Progenitor cell of endocrine pancreas (in vitro differentiated cells): Measurements from ENCODE around the gene TTLL11. TPM values are rescaled to one million over a fixed set of nuclear protein-coding genes. Genes with fewer than 3 reads are reported as not detected.
"Not testable (repeated sequence)": the region's sequence is repeated elsewhere in the genome, so short reads cannot be mapped to it uniquely, and the experiment has no call there.

Experiments used
- DNase-seq: peaks from one replicate; pipeline ENCODE4 v3.0.0; 2021; ENCODE audit warnings: low spot score; ENCODE audit not compliant: unreplicated experiment
- H3K27ac Mint-ChIP-seq: 2 replicates; pipeline ENCODE4 v1.8.0; 2021; ENCODE audit warnings: mild to moderate bottlenecking, moderate library complexity, mixed read lengths
- H3K27me3 Mint-ChIP-seq: 2 replicates; pipeline ENCODE4 v1.8.0; 2021; ENCODE audit warnings: mixed read lengths
- H3K36me3 Mint-ChIP-seq: 2 replicates; pipeline ENCODE4 v1.8.0; 2022; ENCODE audit warnings: mixed read lengths; ENCODE audit not compliant: insufficient read depth
- H3K4me1 Mint-ChIP-seq: 2 replicates; pipeline ENCODE4 v1.8.0; 2021; ENCODE audit warnings: low read depth, mixed read lengths
- H3K4me3 Mint-ChIP-seq: 2 replicates; pipeline ENCODE4 v1.8.0; 2021; ENCODE audit warnings: low read depth, mild to moderate bottlenecking, moderate library complexity, mixed read lengths
- H3K9me3 Mint-ChIP-seq: 2 replicates; pipeline ENCODE4 v1.8.0; 2021; ENCODE audit warnings: low read depth, mixed read lengths
- total RNA-seq: library from RNA; stranded (reverse); gene quantifications from 2 replicates; pipeline ENCODE4 v1.2.1, GENCODE V29; 2021
- TF ChIP-seq, protein P1 (sequence below): fragments of 200-600 bp; sonication (generic); IDR thresholded peaks from one replicate; pipeline ENCODE4 v1.5.0; 2021; ENCODE audit warnings: antibody characterized with exemption, mild to moderate bottlenecking; ENCODE audit not compliant: unreplicated experiment

Gene TTLL11
- total RNA-seq, 1 donor from 2014 or later, result 5.3 TPM

DNA sequence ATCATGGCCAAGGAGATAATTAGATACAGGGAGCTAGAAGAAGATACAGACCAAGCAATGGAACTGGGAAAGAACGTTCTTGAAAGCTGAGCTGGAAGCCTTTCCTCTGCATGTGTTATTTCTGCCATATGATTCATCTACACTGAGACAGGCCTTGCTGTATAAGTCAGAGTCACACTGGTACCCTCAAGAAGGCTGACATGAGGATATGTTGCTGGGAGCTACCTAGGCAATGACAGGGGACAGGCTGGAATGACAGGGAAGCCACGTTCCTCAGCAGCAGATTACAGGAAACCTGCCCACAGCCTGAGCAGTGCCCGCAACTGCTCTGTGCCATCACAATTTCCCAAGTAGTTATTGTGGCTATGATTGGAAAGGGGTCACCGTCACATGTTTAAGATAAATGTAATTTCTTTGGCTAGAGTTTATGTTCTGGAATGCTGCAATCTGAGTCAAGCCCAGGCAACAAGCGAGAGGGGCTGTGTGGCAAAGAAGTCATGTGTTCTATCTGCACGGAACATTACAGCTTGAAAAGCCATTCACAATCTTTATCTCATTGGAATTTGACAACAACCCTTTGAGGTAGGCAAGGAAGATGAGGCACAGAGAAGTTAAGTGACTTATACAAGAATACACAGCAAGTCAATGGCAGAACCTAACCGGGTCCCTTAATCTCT, 108.2 kb downstream of the TTLL11 start:
- no peak overlapping the region for H3K27ac Mint-ChIP-seq
- H3K4me3 Mint-ChIP-seq, result no peak overlapping the region
- peaks cover 12% of the 10 kb centered on the region for H3K27me3 Mint-ChIP-seq
- H3K36me3 Mint-ChIP-seq, result peaks cover 5% of the 10 kb centered on the region
- DNase-seq, result no peak
- peaks cover 9% of the 10 kb centered on the region for H3K9me3 Mint-ChIP-seq
- TF ChIP-seq, protein P1, sequence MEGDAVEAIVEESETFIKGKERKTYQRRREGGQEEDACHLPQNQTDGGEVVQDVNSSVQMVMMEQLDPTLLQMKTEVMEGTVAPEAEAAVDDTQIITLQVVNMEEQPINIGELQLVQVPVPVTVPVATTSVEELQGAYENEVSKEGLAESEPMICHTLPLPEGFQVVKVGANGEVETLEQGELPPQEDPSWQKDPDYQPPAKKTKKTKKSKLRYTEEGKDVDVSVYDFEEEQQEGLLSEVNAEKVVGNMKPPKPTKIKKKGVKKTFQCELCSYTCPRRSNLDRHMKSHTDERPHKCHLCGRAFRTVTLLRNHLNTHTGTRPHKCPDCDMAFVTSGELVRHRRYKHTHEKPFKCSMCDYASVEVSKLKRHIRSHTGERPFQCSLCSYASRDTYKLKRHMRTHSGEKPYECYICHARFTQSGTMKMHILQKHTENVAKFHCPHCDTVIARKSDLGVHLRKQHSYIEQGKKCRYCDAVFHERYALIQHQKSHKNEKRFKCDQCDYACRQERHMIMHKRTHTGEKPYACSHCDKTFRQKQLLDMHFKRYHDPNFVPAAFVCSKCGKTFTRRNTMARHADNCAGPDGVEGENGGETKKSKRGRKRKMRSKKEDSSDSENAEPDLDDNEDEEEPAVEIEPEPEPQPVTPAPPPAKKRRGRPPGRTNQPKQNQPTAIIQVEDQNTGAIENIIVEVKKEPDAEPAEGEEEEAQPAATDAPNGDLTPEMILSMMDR, result no peak
- no peaks in the 10 kb centered on the region for H3K4me1 Mint-ChIP-seq

DNA sequence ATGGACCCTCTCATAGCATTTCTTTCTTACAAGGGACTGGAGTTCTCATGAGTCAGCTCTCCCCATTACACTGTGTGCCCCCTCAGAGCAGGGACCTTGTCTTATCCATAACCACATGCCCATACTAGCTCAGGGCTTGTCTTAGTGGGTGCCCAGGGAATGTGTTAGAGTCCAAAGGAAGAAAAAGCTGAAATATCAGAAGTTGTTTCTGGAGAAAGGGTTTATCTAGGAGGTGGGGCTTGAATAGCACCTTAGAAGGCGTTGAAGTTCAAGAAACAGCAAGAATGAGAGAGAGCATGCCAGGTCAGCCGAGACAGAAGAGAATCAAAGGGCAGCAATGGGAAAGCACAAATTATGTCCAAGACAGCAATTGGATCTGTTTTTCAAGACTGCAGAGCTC, 109.4 kb downstream of the TTLL11 start:
- no peak overlapping the region for H3K4me3 Mint-ChIP-seq
- H3K36me3 Mint-ChIP-seq, result peaks cover 5% of the 10 kb centered on the region
- peaks cover 9% of the 10 kb centered on the region for H3K27me3 Mint-ChIP-seq

DNA sequence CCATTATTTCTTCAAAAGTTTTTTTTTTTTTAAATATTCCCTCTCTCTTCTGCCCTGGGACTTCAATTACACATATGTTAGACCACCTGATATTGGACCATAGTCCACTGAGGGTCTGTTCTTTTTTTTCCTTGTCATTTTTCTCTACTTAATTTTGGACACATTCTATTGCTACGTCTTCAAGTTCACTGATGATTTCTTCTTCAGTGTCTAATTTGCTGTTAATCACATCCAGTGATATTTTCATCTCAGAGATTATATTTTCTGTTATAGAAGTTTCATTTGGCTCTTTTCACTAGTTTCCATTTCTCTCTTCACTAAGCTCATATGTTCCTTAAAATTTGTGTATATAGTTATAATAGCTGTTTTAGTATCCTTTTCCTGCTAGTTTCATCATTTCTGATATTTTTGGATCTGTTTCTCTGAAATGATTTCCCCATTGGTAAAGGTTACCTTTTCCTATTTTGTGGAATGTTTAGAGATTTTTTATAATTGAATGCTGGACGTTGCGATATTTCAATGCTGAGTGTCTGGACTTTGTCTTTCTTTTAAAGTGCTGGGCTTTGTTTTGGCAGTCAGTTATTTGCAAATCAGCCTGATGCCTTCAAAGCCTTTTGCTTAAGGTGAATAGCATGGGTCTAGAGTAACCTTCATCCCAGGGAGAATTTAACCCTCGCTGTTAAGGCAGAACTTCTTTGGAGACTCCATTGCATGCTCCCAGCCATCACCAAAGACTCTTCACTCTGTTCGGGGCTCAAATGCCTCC, 111.8 kb downstream of the TTLL11 start:
- peaks cover 9% of the 10 kb centered on the region for H3K9me3 Mint-ChIP-seq
- no peak overlapping the region for H3K27ac Mint-ChIP-seq
- peaks cover 4% of the 10 kb centered on the region for H3K4me1 Mint-ChIP-seq
- no peak for DNase-seq
- no peaks in the 10 kb centered on the region for H3K27me3 Mint-ChIP-seq
- no peak overlapping the region for H3K4me3 Mint-ChIP-seq
- H3K36me3 Mint-ChIP-seq, result peaks cover 5% of the 10 kb centered on the region
- TF ChIP-seq, protein P1, result no peak

More for the DNA sequence above, 109.4 kb downstream of the TTLL11 start:
- H3K27ac Mint-ChIP-seq, result no peak overlapping the region
- TF ChIP-seq, protein P1, result no peak
- peaks cover 9% of the 10 kb centered on the region for H3K9me3 Mint-ChIP-seq
- DNase-seq, result no peak
- peaks cover 3% of the 10 kb centered on the region for H3K4me1 Mint-ChIP-seq

DNA sequence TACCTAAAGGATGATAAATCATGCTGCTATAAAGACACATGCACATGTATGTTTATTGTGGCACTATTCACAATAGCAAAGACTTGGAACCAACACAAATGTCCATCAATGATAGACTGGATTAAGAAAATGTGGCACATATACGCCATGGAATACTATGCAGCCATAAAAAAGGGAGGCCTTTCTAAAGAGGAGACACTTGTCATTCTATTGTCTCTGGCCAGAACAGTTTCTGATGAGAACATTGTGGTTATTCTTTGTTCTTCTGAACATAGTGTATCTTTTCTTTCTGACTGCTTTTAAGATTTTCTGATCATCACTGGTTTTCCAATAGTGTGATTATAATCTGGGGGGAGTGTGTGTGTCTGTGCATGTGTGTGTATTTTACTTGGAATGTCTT, 112.4 kb downstream of the TTLL11 start:
- not testable (repeated sequence) for H3K36me3 Mint-ChIP-seq, H3K27me3 Mint-ChIP-seq, H3K4me3 Mint-ChIP-seq, H3K27ac Mint-ChIP-seq, H3K9me3 Mint-ChIP-seq, DNase-seq
- peaks cover 10% of the 10 kb centered on the region for H3K4me1 Mint-ChIP-seq

DNA sequence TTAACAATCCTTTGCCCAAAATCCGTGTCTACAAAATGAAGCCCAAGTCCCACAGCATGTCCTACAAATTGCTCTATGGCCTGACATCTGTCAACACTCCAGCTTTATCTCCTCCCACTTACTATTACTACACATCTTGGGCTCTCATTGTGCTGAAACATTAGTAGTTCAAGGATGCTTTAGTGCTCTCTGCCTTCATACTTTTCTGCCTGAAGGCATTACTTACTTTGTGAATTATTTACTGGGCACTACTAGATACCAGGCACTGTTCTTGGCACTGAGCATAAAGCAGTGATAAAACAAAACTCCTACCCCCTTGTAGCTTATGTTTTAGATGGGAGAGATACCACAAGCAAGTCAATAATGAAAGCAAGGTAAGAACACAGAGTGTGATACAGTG, 113.4 kb downstream of the TTLL11 start:
- peaks cover 16% of the 10 kb centered on the region for H3K4me1 Mint-ChIP-seq
- TF ChIP-seq, protein P1, result no peak

DNA sequence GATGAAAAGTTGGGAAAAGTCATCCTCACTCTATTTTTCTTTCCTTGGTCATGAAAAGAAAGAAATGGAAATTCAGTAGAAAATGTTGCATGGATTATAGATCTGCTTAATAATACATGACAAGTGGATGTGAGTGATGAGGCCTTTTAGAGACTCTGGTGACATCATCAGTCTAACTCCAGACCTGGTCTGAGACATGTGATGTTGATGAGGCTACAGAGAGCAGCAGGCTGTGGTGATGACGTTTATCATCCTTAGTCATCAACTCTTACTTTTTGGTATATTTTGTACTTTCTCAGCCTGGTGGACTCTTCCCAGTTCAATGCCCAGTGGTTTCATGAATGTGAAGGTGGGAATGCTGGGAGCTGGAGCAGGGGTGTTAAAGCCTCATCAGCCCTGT, 116.4 kb downstream of the TTLL11 start:
- Mint-ChIP-seq H3K27me3 (no peaks in the 10 kb centered on the region), H3K4me3 (no peak overlapping the region), H3K27ac (no peak overlapping the region)

More for the DNA sequence above, 113.4 kb downstream of the TTLL11 start:
- H3K27ac Mint-ChIP-seq, result peak overlapping the region; percentile 33
- H3K27me3 Mint-ChIP-seq, result no peaks in the 10 kb centered on the region
- DNase-seq, result no peak
- peaks cover 5% of the 10 kb centered on the region for H3K36me3 Mint-ChIP-seq
- peaks cover 9% of the 10 kb centered on the region for H3K9me3 Mint-ChIP-seq
- no peak overlapping the region for H3K4me3 Mint-ChIP-seq

More for the DNA sequence above, 116.4 kb downstream of the TTLL11 start:
- DNase-seq, result no peak
- Mint-ChIP-seq H3K9me3 (peaks cover 9% of the 10 kb centered on the region), H3K4me1 (peaks cover 17% of the 10 kb centered on the region), H3K36me3 (peaks cover 4% of the 10 kb centered on the region)
- TF ChIP-seq, protein P1, result no peak
